ENCODE data around the gene ACAP3.

GRCh38 chr1:1302951-1303509, 4.7 kb downstream of the ACAP3 start:
- TF ChIP-seq CTCF (IDR thresholded peaks at IDR 0.05) = no peak
- no peak for TF ChIP-seq POLR2A (IDR thresholded peaks at IDR 0.05)

Measured in breast epithelium (tissue), 3 donors.